H9 (cell line): ENCODE measurements around the gene CNDP2. TPM values are rescaled to one million over a fixed set of nuclear protein-coding genes. Genes with fewer than 3 reads are reported as not detected.

Experiments
- DNase-seq: peaks from one replicate; pipeline ENCODE4 v3.0.0-alpha.2; 2017
- H2AFZ ChIP-seq: one replicate; pipeline ENCODE4 v1.6.1; 2013; ENCODE audit warnings: mild to moderate bottlenecking, low read length, control low read depth, moderate library complexity
- H2AK5ac ChIP-seq: 2 replicates; pipeline ENCODE4 v1.6.1; 2013; ENCODE audit warnings: low read length, control low read depth, mixed read lengths; ENCODE audit not compliant: insufficient read length
- H2BK120ac ChIP-seq: one replicate; pipeline ENCODE4 v1.6.1; 2013; ENCODE audit warnings: low read depth, mild to moderate bottlenecking, low read length, control low read depth, inconsistent platforms; ENCODE audit not compliant: poor library complexity, severe bottlenecking
- H2BK12ac ChIP-seq: 2 replicates; pipeline ENCODE4 v1.6.1; 2013; ENCODE audit warnings: low read length, control low read depth, mixed read lengths, low read depth; ENCODE audit not compliant: insufficient read length
- H2BK15ac ChIP-seq: 2 replicates; pipeline ENCODE4 v1.6.1; 2013; ENCODE audit warnings: low read depth, low read length, control low read depth
- H2BK20ac ChIP-seq: one replicate; pipeline ENCODE4 v1.6.1; 2013; ENCODE audit warnings: low read depth, mild to moderate bottlenecking, low read length, control low read depth, inconsistent platforms; ENCODE audit not compliant: poor library complexity, severe bottlenecking
- H2BK5ac ChIP-seq: 2 replicates; pipeline ENCODE4 v1.6.1; 2013; ENCODE audit warnings: low read length, control low read depth, mixed read lengths; ENCODE audit not compliant: insufficient read length
- H3K14ac ChIP-seq: 2 replicates; pipeline ENCODE4 v1.6.1; 2013; ENCODE audit warnings: low read length, control low read depth; ENCODE audit not compliant: insufficient read depth
- H3K18ac ChIP-seq: 2 replicates; pipeline ENCODE4 v1.6.1; 2013; ENCODE audit warnings: low read depth, mild to moderate bottlenecking, mixed read lengths, low read length, control low read depth; ENCODE audit not compliant: insufficient read length
- H3K23ac ChIP-seq: 2 replicates; pipeline ENCODE4 v1.6.1; 2013; ENCODE audit warnings: low read length, control low read depth, mixed read lengths, low read depth; ENCODE audit not compliant: insufficient read length
- H3K23me2 ChIP-seq: 2 replicates; pipeline ENCODE4 v1.6.1; 2013; ENCODE audit warnings: low read depth, mild to moderate bottlenecking, mixed read lengths, low read length, control low read depth; ENCODE audit not compliant: insufficient read length, poor library complexity, severe bottlenecking
- H3K27ac ChIP-seq: 2 replicates; pipeline ENCODE4 v1.5.1; 2013; ENCODE audit warnings: low read length, control low read depth, mixed read lengths, low read depth; ENCODE audit not compliant: insufficient read length
- H3K27me3 ChIP-seq: 2 replicates; pipeline ENCODE4 v1.6.1; 2013; ENCODE audit warnings: low read length, control low read depth, inconsistent platforms; ENCODE audit not compliant: insufficient read depth
- H3K4ac ChIP-seq: 2 replicates; pipeline ENCODE4 v1.6.1; 2013; ENCODE audit warnings: low read depth, mild to moderate bottlenecking, control low read depth, inconsistent platforms, low read length, moderate library complexity
- H3K4me1 ChIP-seq: 2 replicates; pipeline ENCODE4 v1.6.1; 2013; ENCODE audit warnings: low read length, control low read depth, inconsistent platforms; ENCODE audit not compliant: insufficient read depth
- H3K4me2 ChIP-seq: 2 replicates; pipeline ENCODE4 v1.6.1; 2013; ENCODE audit warnings: low read length, control low read depth, mixed read lengths; ENCODE audit not compliant: insufficient read length, insufficient read depth
- H3K56ac ChIP-seq: 2 replicates; pipeline ENCODE4 v1.6.1; 2013; ENCODE audit warnings: low read depth, mild to moderate bottlenecking, mixed read lengths, low read length, control low read depth; ENCODE audit not compliant: insufficient read length
- H3K79me1 ChIP-seq: 2 replicates; pipeline ENCODE4 v1.6.1; 2013; ENCODE audit warnings: low read depth, mild to moderate bottlenecking, moderate library complexity, low read length, control low read depth, inconsistent platforms; ENCODE audit not compliant: insufficient read depth, poor library complexity, severe bottlenecking
- H3K79me2 ChIP-seq: 2 replicates; pipeline ENCODE4 v1.6.1; 2013; ENCODE audit warnings: low read length, control low read depth, inconsistent platforms; ENCODE audit not compliant: insufficient read depth
- H3K9ac ChIP-seq: 2 replicates; pipeline ENCODE4 v1.6.1; 2013; ENCODE audit warnings: low read length, control low read depth, mixed read lengths; ENCODE audit not compliant: insufficient read length; ENCODE audit errors: extremely low read depth
- H3K9me3 ChIP-seq: one replicate; pipeline ENCODE4 v1.6.1; 2013; ENCODE audit warnings: low read depth, low read length, inconsistent platforms; ENCODE audit not compliant: control insufficient read depth
- H3T11ph ChIP-seq: one replicate; pipeline ENCODE4 v1.6.1; 2013; ENCODE audit warnings: mild to moderate bottlenecking, low read length, control low read depth, inconsistent platforms
- H4K20me1 ChIP-seq: one replicate; pipeline ENCODE4 v1.6.1; 2013; ENCODE audit not compliant: control insufficient read depth, insufficient read length, insufficient read depth
- H4K5ac ChIP-seq: 2 replicates; pipeline ENCODE4 v1.6.1; 2013; ENCODE audit warnings: low read depth, mild to moderate bottlenecking, mixed read lengths, low read length, control low read depth; ENCODE audit not compliant: insufficient read length
- H4K8ac ChIP-seq: replicated peaks from 2 replicates; pipeline ENCODE4 v1.6.1; 2013; ENCODE audit warnings: low read length, control low read depth, mixed read lengths, low read depth; ENCODE audit not compliant: insufficient read length
- H4K91ac ChIP-seq: 2 replicates; pipeline ENCODE4 v1.6.1; 2013; ENCODE audit warnings: low read depth, mild to moderate bottlenecking, moderate library complexity, mixed read lengths, low read length, control low read depth; ENCODE audit not compliant: insufficient read length
- H3K27ac Mint-ChIP-seq, 3 experiments: 2 replicates in 2 of 3; 3 replicates in 1 of 3; pipeline ENCODE4 v1.8.0; 2020 to 2021; ENCODE audit warnings: mixed read lengths in 3 of 3, mild to moderate bottlenecking in 1 of 3, moderate library complexity in 1 of 3
- H3K27me3 Mint-ChIP-seq: 2 replicates; pipeline ENCODE4 v1.8.0; 2021; ENCODE audit warnings: low read depth, mild to moderate bottlenecking, moderate library complexity, mixed read lengths
- H3K36me3 Mint-ChIP-seq, 3 experiments: 2 replicates in 2 of 3; 3 replicates in 1 of 3; pipeline ENCODE4 v1.8.0; 2020 to 2021; ENCODE audit warnings: low read depth in 3 of 3, mixed read lengths in 3 of 3; ENCODE audit not compliant: insufficient read depth in 1 of 3
- H3K4me1 Mint-ChIP-seq, 2 experiments: 2 replicates each; pipeline ENCODE4 v1.8.0; 2020; ENCODE audit warnings: mixed read lengths in 2 of 2
- H3K4me3 Mint-ChIP-seq, 2 experiments: 2 replicates in 1 of 2; 3 replicates in 1 of 2; pipeline ENCODE4 v1.8.0; 2020 to 2021; ENCODE audit warnings: mild to moderate bottlenecking in 2 of 2, mixed read lengths in 2 of 2, moderate library complexity in 1 of 2
- H3K9me3 Mint-ChIP-seq, 2 experiments: 2 replicates in 1 of 2; 3 replicates in 1 of 2; pipeline ENCODE4 v1.8.0; 2020; ENCODE audit warnings: mild to moderate bottlenecking in 2 of 2, mixed read lengths in 2 of 2, moderate library complexity in 1 of 2
- WGBS: extraction: QIAGEN DNeasy Blood & Tissue Kit; methylation state at CpG from one replicate; pipeline ENCODE4 v1.1.7; 2013; ENCODE audit warnings: missing lambda C conversion rate, low lambda C conversion rate, mixed read lengths; ENCODE audit not compliant: insufficient read length; ENCODE audit errors: extremely low coverage; 5-methylcytosine and 5-hydroxymethylcytosine counted together
- total RNA-seq: library from RNA; stranded (reverse); gene quantifications from 2 replicates; pipeline ENCODE4 v1.2.1, GENCODE V29; 2021
- TF ChIP-seq, protein P1 (sequence below): fragments of 200-600 bp; sonication (generic); conservative IDR thresholded peaks from 3 replicates; pipeline ENCODE4 v1.8.0; 2021; ENCODE audit warnings: antibody characterized with exemption, mild to moderate bottlenecking

CNDP2 gene
- total RNA-seq, 1 experiment from 2014 or later: 212 TPM

- Histone ChIP-seq H4K8ac (no peak overlapping the region), H3K4ac (no peak overlapping the region), H3K4me1 (no peaks in the 10 kb centered on the region), H2BK15ac (no peak overlapping the region), H2AK5ac (no peak overlapping the region), H3T11ph (no peak overlapping the region), H2BK20ac (no peak overlapping the region), H3K23ac (no peak overlapping the region), H2AFZ (no peak overlapping the region), H3K27me3 (no peaks in the 10 kb centered on the region), H2BK120ac (no peak overlapping the region), H3K79me1 (no peaks in the 10 kb centered on the region), H3K79me2 (no peaks in the 10 kb centered on the region), H3K23me2 (no peaks in the 10 kb centered on the region), H3K9ac (no peak overlapping the region), H3K56ac (no peak overlapping the region), H3K9me3 (no peaks in the 10 kb centered on the region), H4K91ac (no peak overlapping the region), H3K27ac (no peak overlapping the region), H2BK12ac (no peak overlapping the region), H3K4me2 (no peak overlapping the region), H3K18ac (no peak overlapping the region), H4K20me1 (no peaks in the 10 kb centered on the region), H3K14ac (no peak overlapping the region), H2BK5ac (no peak overlapping the region), H4K5ac (no peak overlapping the region)
- Mint-ChIP-seq H3K9me3 (peaks cover 30 to 32% of the 10 kb centered on the region in 2 experiments), H3K4me3 (no peak overlapping the region), H3K36me3 (peaks cover 11 to 17% (median 12%) of the 10 kb centered on the region in 3 experiments), H3K4me1 (no peaks in the 10 kb centered on the region), H3K27me3 (no peaks in the 10 kb centered on the region; the same call in none of the 2 replicates), H3K27ac (no peak overlapping the region)
- TF ChIP-seq, protein P1, sequence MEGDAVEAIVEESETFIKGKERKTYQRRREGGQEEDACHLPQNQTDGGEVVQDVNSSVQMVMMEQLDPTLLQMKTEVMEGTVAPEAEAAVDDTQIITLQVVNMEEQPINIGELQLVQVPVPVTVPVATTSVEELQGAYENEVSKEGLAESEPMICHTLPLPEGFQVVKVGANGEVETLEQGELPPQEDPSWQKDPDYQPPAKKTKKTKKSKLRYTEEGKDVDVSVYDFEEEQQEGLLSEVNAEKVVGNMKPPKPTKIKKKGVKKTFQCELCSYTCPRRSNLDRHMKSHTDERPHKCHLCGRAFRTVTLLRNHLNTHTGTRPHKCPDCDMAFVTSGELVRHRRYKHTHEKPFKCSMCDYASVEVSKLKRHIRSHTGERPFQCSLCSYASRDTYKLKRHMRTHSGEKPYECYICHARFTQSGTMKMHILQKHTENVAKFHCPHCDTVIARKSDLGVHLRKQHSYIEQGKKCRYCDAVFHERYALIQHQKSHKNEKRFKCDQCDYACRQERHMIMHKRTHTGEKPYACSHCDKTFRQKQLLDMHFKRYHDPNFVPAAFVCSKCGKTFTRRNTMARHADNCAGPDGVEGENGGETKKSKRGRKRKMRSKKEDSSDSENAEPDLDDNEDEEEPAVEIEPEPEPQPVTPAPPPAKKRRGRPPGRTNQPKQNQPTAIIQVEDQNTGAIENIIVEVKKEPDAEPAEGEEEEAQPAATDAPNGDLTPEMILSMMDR: no peak
- WGBS: no CpG with 5 or more reads among the region's 4 CpGs
- DNase-seq: no peak
These were observed 66.6 kb downstream of the CNDP2 start for GRCh38 chr18:74562775-74563174.
